H1 (cell line): Measurements from ENCODE around the gene CCNY.

Experiments used
- CTCF ChIP-seq, 3 experiments: IDR thresholded peaks; 1 replicate in 2 of 3; 2 replicates in 1 of 3; pipeline versions ENCODE4 v1.5.1 to v1.6.1; 2011; ENCODE audit warnings: low read length in 3 of 3, mild to moderate bottlenecking in 3 of 3, inconsistent platforms in 2 of 3, low read depth in 1 of 3, moderate library complexity in 1 of 3; ENCODE audit not compliant: insufficient read depth in 1 of 3; ENCODE audit errors: control extremely low read depth in 1 of 3
- EP300 ChIP-seq, 2 experiments: IDR thresholded peaks; 1 replicate in 1 of 2; 2 replicates in 1 of 2; pipeline ENCODE4 v1.6.1; 2011 to 2012; ENCODE audit warnings: low read depth in 2 of 2, low read length in 2 of 2, mild to moderate bottlenecking in 2 of 2, borderline replicate concordance in 1 of 2, inconsistent platforms in 1 of 2, moderate library complexity in 1 of 2
- GABPA ChIP-seq: IDR thresholded peaks from 2 replicates; pipeline ENCODE4 v1.6.1; 2011; ENCODE audit warnings: mild to moderate bottlenecking, low read length, moderate library complexity, borderline replicate concordance; ENCODE audit not compliant: insufficient read depth
- POLR2A ChIP-seq, 2 experiments: IDR thresholded peaks; 1 replicate in 1 of 2; 2 replicates in 1 of 2; pipeline ENCODE4 v1.6.1; 2011; ENCODE audit warnings: low read depth in 2 of 2, low read length in 2 of 2, mild to moderate bottlenecking in 2 of 2; ENCODE audit errors: control extremely low read depth in 1 of 2
- POLR2AphosphoS5 ChIP-seq: IDR thresholded peaks from 2 replicates; pipeline ENCODE4 v1.6.1; 2011; ENCODE audit warnings: low read depth, low read length
- SIN3A ChIP-seq, 2 experiments: IDR thresholded peaks in 1 of 2; conservative IDR thresholded peaks in 1 of 2; 2 replicates each; pipeline ENCODE4 v1.6.1; 2011 to 2012; ENCODE audit warnings: low read length in 2 of 2, improper control_type of control experiment in 1 of 2, low read depth in 1 of 2, mild to moderate bottlenecking in 1 of 2

- TF ChIP-seq SIN3A (conservative IDR thresholded peaks at IDR 0.05 in 1 of 2, IDR thresholded peaks at IDR 0.05 in 1 of 2; ENCODE audit: low read depth in 1 of 2, low read length in 2 of 2): no peak
- TF ChIP-seq CTCF (IDR thresholded peaks at IDR 0.05; ENCODE audit: control extremely low read depth in 1 of 3, insufficient read depth in 1 of 3, low read depth in 1 of 3, low read length in 3 of 3): no peak
- TF ChIP-seq POLR2AphosphoS5: no peak
- no peak for TF ChIP-seq EP300 (IDR thresholded peaks at IDR 0.05; ENCODE audit: borderline replicate concordance in 1 of 2, low read depth in 2 of 2, low read length in 2 of 2)
- no peak for TF ChIP-seq POLR2A (IDR thresholded peaks at IDR 0.05; ENCODE audit: control extremely low read depth in 1 of 2, low read depth in 2 of 2, low read length in 2 of 2)
- no peak for TF ChIP-seq GABPA
These were observed 50.4 kb downstream of the CCNY start for GRCh38 chr10:35386594-35387174.
